ENCODE data around the gene AGPAT4. TPM values are rescaled to one million over a fixed set of nuclear protein-coding genes. Genes with fewer than 3 reads are reported as not detected.

The AGPAT4 gene
- total and polyA plus RNA-seq, 7 donors = under 0.01 to 16.6 (median 6.9) TPM

DNA sequence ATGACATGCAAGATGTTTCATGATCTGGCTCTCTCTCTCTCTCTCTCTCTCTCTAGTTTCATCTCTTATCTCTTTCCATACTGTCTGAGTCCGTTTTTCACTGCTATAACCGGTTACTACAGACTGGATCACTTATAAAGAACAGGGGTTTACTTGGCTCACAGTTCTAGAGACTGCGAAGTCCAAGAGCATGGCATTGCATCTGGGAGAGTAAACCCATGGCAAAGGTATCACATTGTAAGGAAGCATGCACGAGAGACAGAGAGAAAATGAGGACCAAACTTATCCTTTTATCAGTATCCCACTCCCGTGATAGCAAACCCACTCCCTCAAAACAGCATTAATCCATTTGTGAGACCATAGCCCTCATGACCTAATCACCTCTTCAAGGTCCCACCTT is 7.2 kb upstream of the AGPAT4 start:
- H3K9me3 ChIP-seq = no peaks in the 10 kb centered on the region
- no peak overlapping the region for H3K4me3 ChIP-seq
- H3K36me3 ChIP-seq = no peaks in the 10 kb centered on the region
- no peaks in the 10 kb centered on the region for H3K4me1 ChIP-seq
- TF ChIP-seq POLR2A (IDR thresholded peaks at IDR 0.05) (no peak), POLR2AphosphoS5 (IDR thresholded peaks at IDR 0.05) (no peak), EP300 (IDR thresholded peaks at IDR 0.05) (no peak)
- intact Hi-C loops (cut with DNase I) = no loop called here
- H3K27ac ChIP-seq = no peak overlapping the region
- no peaks in the 10 kb centered on the region for H3K27me3 ChIP-seq
- no peak for DNase-seq
- WGBS, 2 donors = 81 to 89% methylated on average over 5 of the region's 5 CpGs

GRCh38 chr6:161279677-161280415 is 6.0 kb upstream of the AGPAT4 start:
- H3K4me3 ChIP-seq = no peak overlapping the region
- intact Hi-C loops (cut with DNase I) = no loop called here
- H3K27ac ChIP-seq = peak overlapping the region in 1 of 4 donors; percentile 3
- WGBS, 2 donors = 78 to 84% methylated on average over 7 of the region's 7 CpGs
- no peaks in the 10 kb centered on the region for H3K27me3 ChIP-seq
- H3K4me1 ChIP-seq = no peaks in the 10 kb centered on the region
- TF ChIP-seq, protein P1, sequence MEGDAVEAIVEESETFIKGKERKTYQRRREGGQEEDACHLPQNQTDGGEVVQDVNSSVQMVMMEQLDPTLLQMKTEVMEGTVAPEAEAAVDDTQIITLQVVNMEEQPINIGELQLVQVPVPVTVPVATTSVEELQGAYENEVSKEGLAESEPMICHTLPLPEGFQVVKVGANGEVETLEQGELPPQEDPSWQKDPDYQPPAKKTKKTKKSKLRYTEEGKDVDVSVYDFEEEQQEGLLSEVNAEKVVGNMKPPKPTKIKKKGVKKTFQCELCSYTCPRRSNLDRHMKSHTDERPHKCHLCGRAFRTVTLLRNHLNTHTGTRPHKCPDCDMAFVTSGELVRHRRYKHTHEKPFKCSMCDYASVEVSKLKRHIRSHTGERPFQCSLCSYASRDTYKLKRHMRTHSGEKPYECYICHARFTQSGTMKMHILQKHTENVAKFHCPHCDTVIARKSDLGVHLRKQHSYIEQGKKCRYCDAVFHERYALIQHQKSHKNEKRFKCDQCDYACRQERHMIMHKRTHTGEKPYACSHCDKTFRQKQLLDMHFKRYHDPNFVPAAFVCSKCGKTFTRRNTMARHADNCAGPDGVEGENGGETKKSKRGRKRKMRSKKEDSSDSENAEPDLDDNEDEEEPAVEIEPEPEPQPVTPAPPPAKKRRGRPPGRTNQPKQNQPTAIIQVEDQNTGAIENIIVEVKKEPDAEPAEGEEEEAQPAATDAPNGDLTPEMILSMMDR (IDR thresholded peaks at IDR 0.05) = no peak
- TF ChIP-seq POLR2A (IDR thresholded peaks at IDR 0.05) (no peak), POLR2AphosphoS5 (IDR thresholded peaks at IDR 0.05) (no peak), EP300 (IDR thresholded peaks at IDR 0.05) (no peak)
- no peak for DNase-seq
- H3K36me3 ChIP-seq = no peaks in the 10 kb centered on the region
- H3K9me3 ChIP-seq = no peaks in the 10 kb centered on the region

DNA sequence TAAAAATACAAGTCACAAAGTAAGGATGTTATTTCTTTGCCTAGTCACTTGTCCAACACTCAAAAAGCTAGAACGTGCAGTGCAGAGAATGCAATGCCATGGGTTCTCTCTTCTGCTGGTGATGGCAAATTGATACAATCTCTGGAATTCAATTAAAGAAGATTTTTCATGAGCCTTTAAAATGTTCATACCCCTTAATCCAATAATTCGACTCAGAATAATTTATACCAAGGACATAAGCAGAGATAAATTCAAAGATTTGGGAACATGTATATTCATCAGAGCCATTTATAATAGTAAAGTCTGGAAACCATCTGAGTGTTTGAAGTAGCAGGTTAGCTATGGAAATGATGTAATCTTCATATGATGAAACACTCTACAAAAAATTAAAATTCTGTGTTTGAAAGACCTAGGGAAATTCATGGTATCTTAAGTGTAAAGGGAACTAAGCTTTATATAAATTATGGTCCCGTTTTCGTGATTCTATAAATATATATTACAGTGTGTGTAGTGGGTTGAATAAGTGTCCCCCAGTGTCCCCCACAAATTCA is 2.8 kb upstream of the AGPAT4 start:
- H3K4me3 ChIP-seq = no peak overlapping the region
- DNase-seq = no peak
- H3K9me3 ChIP-seq = no peaks in the 10 kb centered on the region
- peaks cover 0 to 21% (median 12%) of the 10 kb centered on the region in 4 donors for H3K4me1 ChIP-seq
- TF ChIP-seq POLR2AphosphoS5 (IDR thresholded peaks at IDR 0.05) (no peak), POLR2A (IDR thresholded peaks at IDR 0.05) (no peak), EP300 (IDR thresholded peaks at IDR 0.05) (no peak)
- TF ChIP-seq, protein P1 (IDR thresholded peaks at IDR 0.05) = no peak
- intact Hi-C loops (cut with DNase I) = no loop called here
- no peaks in the 10 kb centered on the region for H3K36me3 ChIP-seq
- H3K27ac ChIP-seq = no peak overlapping the region
- no peaks in the 10 kb centered on the region for H3K27me3 ChIP-seq
- WGBS, 2 donors = 92 to 95% methylated on average over 4 of the region's 4 CpGs

DNA sequence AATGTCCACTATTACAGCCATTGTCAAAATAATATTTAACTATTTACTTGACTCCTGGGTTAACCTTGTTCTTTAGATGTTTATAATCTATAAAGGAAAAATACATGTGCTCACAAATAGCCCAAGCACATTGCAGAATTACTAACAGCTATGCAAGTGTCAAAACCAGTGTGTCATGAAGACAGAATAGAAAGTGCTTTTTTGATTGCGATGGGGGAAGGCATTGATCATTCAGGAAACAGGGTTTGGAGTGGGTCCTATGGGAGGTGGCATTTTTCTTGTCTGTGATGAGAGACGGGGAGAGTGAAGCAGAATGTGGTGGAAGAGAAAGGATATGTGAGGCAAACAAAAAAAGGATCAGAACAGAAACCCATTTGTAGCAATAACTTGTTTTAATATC is 1.0 kb upstream of the AGPAT4 start:
- no peaks in the 10 kb centered on the region for H3K36me3 ChIP-seq
- TF ChIP-seq EP300 (IDR thresholded peaks at IDR 0.05) (no peak), POLR2A (IDR thresholded peaks at IDR 0.05) (no peak), POLR2AphosphoS5 (IDR thresholded peaks at IDR 0.05) (no peak)
- TF ChIP-seq, protein P1 (IDR thresholded peaks at IDR 0.05) = no peak
- no peaks in the 10 kb centered on the region for H3K27me3 ChIP-seq
- H3K4me3 ChIP-seq = no peak overlapping the region
- intact Hi-C loops (cut with DNase I) = loop anchor here (5.0 kb wide), 2 partner anchors 108 to 283 kb away; partner anchors contain the start of gene MAP3K4
- H3K4me1 ChIP-seq = peaks cover 0 to 23% (median 20%) of the 10 kb centered on the region in 4 donors
- H3K27ac ChIP-seq = peak overlapping the region in 2 of 4 donors; percentile 80 to 83
- no peaks in the 10 kb centered on the region for H3K9me3 ChIP-seq
- peak; percentile 15 for DNase-seq
- 85 to 87% methylated on average over 2 of the region's 2 CpGs for WGBS, 2 donors

- TF ChIP-seq POLR2AphosphoS5 (IDR thresholded peaks at IDR 0.05) = no peak
- no peak for TF ChIP-seq EP300 (IDR thresholded peaks at IDR 0.05)
- Histone ChIP-seq H3K4me1 (peaks cover 0 to 23% (median 20%) of the 10 kb centered on the region in 4 donors), H3K36me3 (no peaks in the 10 kb centered on the region), H3K9me3 (no peaks in the 10 kb centered on the region), H3K4me3 (peak overlapping the region; percentile 55 to 77 (median 64)), H3K27me3 (no peaks in the 10 kb centered on the region), H3K27ac (peak overlapping the region; percentile 74 to 83 (median 78))
- 16 to 24% methylated on average over 8 of the region's 8 CpGs for WGBS, 2 donors
- no peak for DNase-seq
- intact Hi-C loops (cut with DNase I) = loop anchor here (5.0 kb wide), 2 partner anchors 107 to 282 kb away; partner anchors contain the start of gene MAP3K4
Measured at GRCh38 chr6:161274488-161274858, 612 bp upstream of the AGPAT4 start.
